ENCODE measurements around the gene TRIM29. TPM values are rescaled to one million over a fixed set of nuclear protein-coding genes. Genes with fewer than 3 reads are reported as not detected.

TRIM29 gene
- total RNA-seq, 4 donors from 2014 or later, result 4.6 to 7.6 (median 6.1) TPM

GRCh38 chr11:120136356-120136755, 1.6 kb downstream of the TRIM29 start:
- Histone ChIP-seq H3K4me3 (no peak overlapping the region), H3K36me3 (no peaks in the 10 kb centered on the region), H3K27me3 (no peaks in the 10 kb centered on the region), H3K27ac (no peak overlapping the region), H3K4me1 (no peaks in the 10 kb centered on the region), H3K9me3 (no peaks in the 10 kb centered on the region)
- no peak for DNase-seq
- no peak for TF ChIP-seq POLR2A (IDR thresholded peaks at IDR 0.05)
- no peak for TF ChIP-seq CTCF (IDR thresholded peaks at IDR 0.05)
- intact Hi-C loops (cut with DNase I; ENCODE audit: low total_unique reads), result no loop called here

GRCh38 chr11:120135838-120136237, 2.1 kb downstream of the TRIM29 start:
- Histone ChIP-seq H3K4me3 (no peak overlapping the region), H3K27ac (no peak overlapping the region), H3K4me1 (no peaks in the 10 kb centered on the region), H3K9me3 (no peaks in the 10 kb centered on the region), H3K27me3 (no peaks in the 10 kb centered on the region), H3K36me3 (no peaks in the 10 kb centered on the region)
- intact Hi-C loops (cut with DNase I; ENCODE audit: low total_unique reads), result no loop called here
- no peak for TF ChIP-seq POLR2A (IDR thresholded peaks at IDR 0.05)
- TF ChIP-seq CTCF (IDR thresholded peaks at IDR 0.05), result no peak
- peak in 1 of 2 donors; percentile 3 for DNase-seq

GRCh38 chr11:120134931-120135228, 3.0 kb downstream of the TRIM29 start:
- TF ChIP-seq POLR2A (IDR thresholded peaks at IDR 0.05) (no peak), CTCF (IDR thresholded peaks at IDR 0.05) (no peak)
- Histone ChIP-seq H3K4me1 (no peaks in the 10 kb centered on the region), H3K27me3 (no peaks in the 10 kb centered on the region), H3K4me3 (no peak overlapping the region), H3K9me3 (no peaks in the 10 kb centered on the region), H3K36me3 (no peaks in the 10 kb centered on the region), H3K27ac (no peak overlapping the region)
- peak in 1 of 2 donors; percentile 6 for DNase-seq
- intact Hi-C loops (cut with DNase I; ENCODE audit: low total_unique reads), result no loop called here

GRCh38 chr11:120134106-120134930, 3.6 kb downstream of the TRIM29 start:
- intact Hi-C loops (cut with DNase I; ENCODE audit: low total_unique reads), result no loop called here
- no peak for TF ChIP-seq CTCF (IDR thresholded peaks at IDR 0.05)
- Histone ChIP-seq H3K36me3 (no peaks in the 10 kb centered on the region), H3K4me1 (no peaks in the 10 kb centered on the region), H3K27me3 (no peaks in the 10 kb centered on the region), H3K4me3 (no peak overlapping the region), H3K27ac (no peak overlapping the region), H3K9me3 (no peaks in the 10 kb centered on the region)
- DNase-seq, result peak in 1 of 2 donors; percentile 2

- H3K9me3 ChIP-seq, result no peaks in the 10 kb centered on the region
- intact Hi-C loops (cut with DNase I; ENCODE audit: low total_unique reads), result no loop called here
- H3K27ac ChIP-seq, result no peak overlapping the region
- peak in 1 of 2 donors; percentile 5 for DNase-seq
- no peak for TF ChIP-seq CTCF (IDR thresholded peaks at IDR 0.05)
- TF ChIP-seq POLR2A (IDR thresholded peaks at IDR 0.05), result no peak
- H3K27me3 ChIP-seq, result no peaks in the 10 kb centered on the region
- no peaks in the 10 kb centered on the region for H3K4me1 ChIP-seq
- H3K36me3 ChIP-seq, result no peaks in the 10 kb centered on the region
- no peak overlapping the region for H3K4me3 ChIP-seq
Measured at GRCh38 chr11:120133216-120134105, 4.5 kb downstream of the TRIM29 start.
